DOHH2 (cell line): ENCODE measurements around the gene CD52.

Source experiments
- H3F3A ChIP-seq: fragments of 200-600 bp; sonication (generic), shearing (Covaris generic); 2 replicates; pipeline ENCODE4 v1.6.0; 2016; ENCODE audit warnings: antibody characterized with exemption, mild to moderate bottlenecking; ENCODE audit not compliant: control insufficient read depth, insufficient read depth
- H3K27ac ChIP-seq: fragments of 200-600 bp; sonication (generic); 2 replicates; pipeline ENCODE4 v1.5.1; 2014; ENCODE audit warnings: low read depth, mild to moderate bottlenecking, low read length, moderate library complexity
- H3K27me3 ChIP-seq: fragments of 200-600 bp; sonication (generic); 2 replicates; pipeline ENCODE4 v1.6.1; 2014; ENCODE audit warnings: mild to moderate bottlenecking, low read length, mixed read lengths; ENCODE audit not compliant: control insufficient read depth
- H3K36me3 ChIP-seq: fragments of 200-600 bp; sonication (generic); 2 replicates; pipeline ENCODE4 v1.6.1; 2014; ENCODE audit warnings: mild to moderate bottlenecking, low read length, moderate library complexity, mixed read lengths; ENCODE audit not compliant: control insufficient read depth
- H3K4me1 ChIP-seq: fragments of 200-600 bp; sonication (generic); 2 replicates; pipeline ENCODE4 v1.6.1; 2014; ENCODE audit warnings: mild to moderate bottlenecking, low read length, mixed read lengths; ENCODE audit not compliant: control insufficient read depth
- H3K4me2 ChIP-seq: fragments of 200-600 bp; sonication (generic); 2 replicates; pipeline ENCODE4 v1.6.0; 2014; ENCODE audit warnings: mild to moderate bottlenecking, low read length, moderate library complexity
- H3K4me3 ChIP-seq: fragments of 200-600 bp; sonication (generic); 2 replicates; pipeline ENCODE4 v1.5.1; 2014; ENCODE audit warnings: mild to moderate bottlenecking, low read length, mixed read lengths
- H3K79me2 ChIP-seq: fragments of 200-600 bp; sonication (generic); 2 replicates; pipeline ENCODE4 v1.6.1; 2014; ENCODE audit warnings: mild to moderate bottlenecking, low read length, mixed read lengths; ENCODE audit not compliant: control insufficient read depth
- H3K9me2 ChIP-seq: fragments of 200-600 bp; sonication (generic); replicated peaks from 2 replicates; pipeline ENCODE4 v1.6.1; 2014; ENCODE audit warnings: mild to moderate bottlenecking, low read length, mixed read lengths; ENCODE audit not compliant: control insufficient read depth
- H3K9me3 ChIP-seq: fragments of 200-600 bp; sonication (generic); 2 replicates; pipeline ENCODE4 v1.6.1; 2014; ENCODE audit warnings: antibody characterized with exemption, low read length, mixed read lengths; ENCODE audit not compliant: control insufficient read depth, insufficient read depth
- H4K20me1 ChIP-seq: fragments of 200-600 bp; sonication (generic); 2 replicates; pipeline ENCODE4 v1.6.0; 2014; ENCODE audit warnings: low read depth, mild to moderate bottlenecking, antibody characterized with exemption, low read length, moderate library complexity; ENCODE audit not compliant: control insufficient read depth, insufficient read depth
- CTCF ChIP-seq: fragments of 200-600 bp; sonication (generic); IDR thresholded peaks from one replicate; pipeline ENCODE4 v1.5.1; 2014; ENCODE audit warnings: antibody characterized with exemption, mild to moderate bottlenecking, low read depth, low read length; ENCODE audit not compliant: poor library complexity, severe bottlenecking
- EZH2phosphoT487 ChIP-seq: fragments of 200-600 bp; sonication (generic); IDR thresholded peaks from 2 replicates; pipeline ENCODE4 v1.6.1; 2017; ENCODE audit warnings: borderline replicate concordance, mild to moderate bottlenecking, antibody characterized with exemption, low read length, moderate library complexity, mixed read lengths

Gene CD52

GRCh38 chr1:26335774-26336476, 18.2 kb downstream of the CD52 start:
- peak overlapping the region; percentile 81 for H3K4me3 ChIP-seq
- H3K79me2 ChIP-seq, result no peaks in the 10 kb centered on the region
- no peaks in the 10 kb centered on the region for H3K9me3 ChIP-seq
- TF ChIP-seq CTCF, result no peak
- no peak for TF ChIP-seq EZH2phosphoT487
- peak overlapping the region; percentile 87 for H3K4me2 ChIP-seq
- H3K27me3 ChIP-seq, result peaks cover 21% of the 10 kb centered on the region
- H3K36me3 ChIP-seq, result no peaks in the 10 kb centered on the region
- H3K27ac ChIP-seq, result no peak overlapping the region
- no peaks in the 10 kb centered on the region for H4K20me1 ChIP-seq
- H3K4me1 ChIP-seq, result peaks cover 21% of the 10 kb centered on the region
- H3K9me2 ChIP-seq, result no peaks in the 10 kb centered on the region
- peaks cover 7% of the 10 kb centered on the region; the same call in 1 of the 2 replicates for H3F3A ChIP-seq

- TF ChIP-seq EZH2phosphoT487 (no peak), CTCF (no peak)
- Histone ChIP-seq H3K79me2 (no peaks in the 10 kb centered on the region), H4K20me1 (no peaks in the 10 kb centered on the region), H3K36me3 (no peaks in the 10 kb centered on the region), H3K27me3 (peaks cover 21% of the 10 kb centered on the region), H3K4me2 (peak overlapping the region; percentile 87), H3K4me3 (peak overlapping the region; percentile 81), H3K9me2 (no peaks in the 10 kb centered on the region), H3K4me1 (peaks cover 21% of the 10 kb centered on the region), H3F3A (peaks cover 7% of the 10 kb centered on the region; the same call in 1 of the 2 replicates), H3K27ac (no peak overlapping the region), H3K9me3 (no peaks in the 10 kb centered on the region)
Observed at GRCh38 chr1:26336477-26337205, 18.9 kb downstream of the CD52 start.

GRCh38 chr1:26337206-26337535, 19.4 kb downstream of the CD52 start:
- no peak overlapping the region for H3K27ac ChIP-seq
- no peak overlapping the region for H3K4me3 ChIP-seq
- H3K27me3 ChIP-seq, result peaks cover 24% of the 10 kb centered on the region
- H3K79me2 ChIP-seq, result no peaks in the 10 kb centered on the region
- H3K36me3 ChIP-seq, result no peaks in the 10 kb centered on the region
- no peaks in the 10 kb centered on the region for H4K20me1 ChIP-seq
- no peaks in the 10 kb centered on the region for H3K9me2 ChIP-seq
- H3K4me2 ChIP-seq, result peak overlapping the region; percentile 87; the same call in 1 of the 2 replicates
- peaks cover 21% of the 10 kb centered on the region for H3K4me1 ChIP-seq
- TF ChIP-seq CTCF (no peak), EZH2phosphoT487 (no peak)
- peaks cover 7% of the 10 kb centered on the region; the same call in 1 of the 2 replicates for H3F3A ChIP-seq
- no peaks in the 10 kb centered on the region for H3K9me3 ChIP-seq
